NCI-H69 (cell line): ENCODE results near the gene PRUNE2.

Experiments used
- DNase-seq: peaks from one replicate; lab custom pipeline; 2025; lab: John Stamatoyannopoulos, UW

The PRUNE2 gene

GRCh38 chr9:76902395-76902794 lies 3.5 kb downstream of the PRUNE2 start:
- DNase-seq, result peak; percentile 54

DNA sequence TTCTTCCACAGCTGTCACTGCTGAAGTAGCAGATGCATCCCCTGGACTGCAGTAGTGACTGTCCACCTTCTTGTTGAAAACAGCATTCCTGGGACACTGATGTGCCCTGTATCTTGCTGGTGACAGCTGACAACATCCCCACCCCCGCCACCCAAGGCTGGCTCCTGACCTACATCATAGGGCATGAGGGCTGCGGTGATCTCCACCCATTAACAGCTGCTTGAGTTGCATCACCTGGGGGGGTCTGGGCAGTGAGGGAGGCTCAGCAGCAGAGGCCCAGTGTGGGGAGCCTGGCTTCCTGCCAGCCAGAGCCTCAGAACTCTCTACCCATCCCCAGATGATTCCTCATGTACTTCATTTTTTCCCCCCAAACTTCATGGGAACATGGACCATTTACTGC lies 4.1 kb downstream of the PRUNE2 start:
- peak; percentile 68 for DNase-seq

GRCh38 chr9:76900884-76901440 lies 5.0 kb downstream of the PRUNE2 start:
- no peak for DNase-seq

DNA sequence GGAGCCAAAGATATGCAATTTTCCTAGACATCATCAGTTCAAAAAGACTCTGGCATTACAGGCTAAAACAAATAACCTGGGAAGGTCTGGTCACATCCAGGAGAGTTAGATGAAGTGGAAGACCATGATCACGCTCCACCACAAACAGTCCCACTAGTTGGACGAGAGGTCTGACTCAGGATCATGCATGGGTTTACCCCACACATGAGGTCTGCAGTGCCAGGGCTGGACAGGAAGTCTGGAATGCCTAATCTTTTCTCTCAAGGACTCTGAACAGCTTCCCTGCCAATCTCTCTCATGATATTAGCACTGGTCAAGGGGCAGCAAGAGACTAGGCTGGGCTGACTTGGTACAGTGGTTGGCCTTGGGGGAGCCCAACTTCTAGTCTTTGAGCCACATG lies 7.1 kb downstream of the PRUNE2 start:
- DNase-seq, result no peak

DNA sequence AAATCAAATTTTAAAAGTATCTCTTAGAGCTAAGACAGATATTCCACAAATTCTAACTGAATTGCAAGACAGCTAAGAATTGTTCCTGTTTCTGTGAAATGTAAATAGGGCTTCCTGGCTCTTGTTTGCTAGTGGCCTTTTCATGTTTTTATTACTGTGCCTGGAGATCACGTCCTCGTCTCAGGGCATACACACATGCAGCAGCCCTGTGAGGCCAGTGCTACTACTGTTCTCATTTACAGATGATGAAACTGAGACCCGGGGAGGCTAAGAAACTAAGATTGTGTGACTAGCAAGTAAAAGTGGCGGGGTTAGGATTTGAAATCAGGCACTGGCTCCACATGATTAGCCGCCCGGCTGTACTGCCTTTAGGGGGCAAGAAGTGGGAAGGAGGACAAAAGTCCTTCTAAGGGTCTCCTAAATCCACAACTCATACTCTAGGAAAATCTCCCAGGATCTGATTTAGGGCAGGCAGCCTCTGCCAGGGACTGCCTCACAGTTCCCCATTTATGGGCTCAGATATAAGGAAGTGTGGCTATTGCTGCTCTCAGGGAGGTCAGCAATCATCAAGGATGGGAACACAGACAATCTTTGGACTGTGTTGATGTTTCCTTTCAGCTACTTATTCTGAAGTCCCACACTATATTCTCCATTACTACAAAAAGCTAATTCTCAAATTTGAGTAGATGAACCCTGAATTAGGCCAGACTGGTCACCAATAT lies 7.9 kb downstream of the PRUNE2 start:
- no peak for DNase-seq

DNA sequence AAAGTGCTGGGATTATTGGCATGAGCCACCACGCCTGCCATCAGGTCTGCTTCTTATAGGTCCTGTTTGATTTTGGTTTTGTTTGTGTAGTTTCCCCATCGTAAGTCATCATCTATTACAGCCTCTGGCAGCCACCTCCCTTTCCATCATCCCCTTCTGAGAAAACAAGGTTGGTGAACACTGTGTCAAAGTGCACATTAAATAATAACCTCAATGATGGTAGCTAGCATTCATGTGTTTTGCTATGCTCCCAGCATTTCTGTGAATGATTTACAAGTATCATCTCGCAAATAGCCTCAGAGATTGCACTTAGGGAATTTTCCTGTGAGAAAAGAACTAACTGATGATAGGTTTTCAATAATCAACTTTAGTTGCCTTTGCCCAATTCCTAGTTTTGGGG lies 9.9 kb downstream of the PRUNE2 start:
- no peak for DNase-seq

- no peak for DNase-seq
Measured at GRCh38 chr9:76895186-76895585, 10.7 kb downstream of the PRUNE2 start.

GRCh38 chr9:76894198-76894597 lies 11.7 kb downstream of the PRUNE2 start:
- DNase-seq, result no peak

DNA sequence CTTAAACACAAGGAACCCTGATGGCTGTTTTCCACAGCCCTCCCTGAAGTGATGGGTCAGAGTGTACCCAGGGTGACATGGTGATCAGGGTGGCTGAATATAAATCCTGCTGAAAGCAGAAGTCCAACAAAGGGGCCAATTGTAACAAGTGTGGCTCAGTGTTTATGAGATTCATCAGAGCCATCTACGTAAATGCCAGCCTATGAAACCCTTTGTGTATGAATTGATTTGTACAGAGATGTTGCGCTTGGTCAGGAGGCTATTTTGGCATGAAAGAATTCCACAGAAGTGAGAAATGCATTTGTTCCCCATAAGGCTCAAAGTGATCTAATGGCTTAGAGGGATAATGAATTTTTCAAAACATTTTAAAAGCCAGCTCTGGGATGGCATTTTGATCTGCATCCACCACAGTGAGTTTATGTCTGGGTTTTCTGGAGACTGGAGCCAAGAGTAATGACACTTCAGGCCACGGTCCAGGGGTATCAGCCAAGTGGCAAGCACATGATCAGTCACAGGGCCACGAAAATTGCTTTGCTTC lies 12.4 kb downstream of the PRUNE2 start:
- no peak for DNase-seq

DNA sequence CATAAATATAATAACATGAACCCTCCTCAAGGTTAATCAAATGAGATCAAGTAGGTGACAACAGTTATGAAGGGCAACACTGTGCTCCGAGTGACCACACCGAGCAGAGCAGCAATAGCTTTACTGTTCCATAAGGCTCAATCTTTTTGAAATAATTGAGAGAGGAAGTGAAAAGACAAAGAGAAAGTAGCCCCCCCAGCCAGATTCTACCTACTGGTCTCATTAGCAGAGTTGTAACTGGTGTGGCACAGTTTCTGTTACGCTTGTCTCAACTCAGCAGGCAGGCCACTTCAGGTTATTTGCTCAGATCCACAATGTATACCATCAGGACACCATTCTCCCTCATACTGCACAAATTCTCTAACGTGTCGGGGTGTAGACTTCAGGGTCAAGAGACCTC lies 14.0 kb downstream of the PRUNE2 start:
- DNase-seq, result peak; percentile 30

DNA sequence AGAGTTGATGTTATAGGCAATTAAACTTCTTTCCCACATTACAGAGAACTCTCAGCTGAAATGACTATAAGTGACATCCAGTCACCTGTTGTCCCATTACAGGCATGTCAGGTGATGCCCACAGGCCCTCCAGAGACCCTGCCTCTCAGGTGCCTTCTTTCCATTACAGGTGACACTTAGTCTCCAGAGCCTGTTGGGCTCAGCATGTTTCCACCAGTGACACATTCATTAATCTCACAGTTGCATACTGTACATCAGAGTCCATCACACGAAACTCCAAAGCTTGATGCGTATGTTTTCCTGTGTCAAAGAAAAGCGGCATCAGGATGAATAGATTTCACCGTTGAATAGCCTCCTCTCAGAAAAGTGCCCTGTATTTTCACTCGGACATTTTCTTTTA lies 14.6 kb downstream of the PRUNE2 start:
- DNase-seq, result no peak

DNA sequence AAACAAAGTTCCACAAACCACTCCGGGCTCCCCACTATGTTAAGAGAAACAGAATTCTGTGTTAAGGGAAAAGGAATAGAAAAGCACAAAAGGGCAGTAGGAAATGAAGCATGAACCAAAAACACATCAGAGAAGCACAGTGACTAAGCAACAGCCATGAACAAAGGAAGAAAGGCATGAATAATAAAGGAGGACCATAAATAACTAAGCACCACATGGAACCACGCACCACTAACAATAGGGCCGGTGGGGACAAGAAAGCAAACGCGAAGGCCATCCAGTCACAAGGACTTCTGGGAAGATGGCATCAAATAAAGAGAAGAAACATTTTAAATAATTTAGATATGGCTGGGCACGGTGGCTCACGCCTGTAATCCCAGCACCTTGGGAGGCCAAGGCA lies 18.0 kb downstream of the PRUNE2 start:
- peak; percentile 13 for DNase-seq

- no peak for DNase-seq
Measured at GRCh38 chr9:76887003-76887821, 18.7 kb downstream of the PRUNE2 start.

DNA sequence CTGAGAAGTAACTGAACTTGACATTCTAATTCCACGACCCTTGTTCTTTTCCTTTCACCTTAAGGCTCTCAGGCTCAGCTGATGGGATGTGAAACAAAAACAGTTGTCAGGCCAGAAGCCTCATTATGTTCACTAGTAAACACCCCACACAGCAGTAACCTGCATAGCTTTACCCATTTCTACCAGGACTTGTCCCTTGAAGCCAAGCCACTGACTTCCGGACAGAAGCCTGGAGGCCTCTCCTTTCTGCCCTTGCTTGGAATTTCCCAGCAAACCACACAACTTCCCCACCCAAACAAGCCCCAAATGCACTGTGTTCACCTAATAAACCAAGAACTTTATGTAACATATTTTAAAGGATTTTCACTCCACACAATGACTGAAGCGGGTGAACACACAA lies 19.6 kb downstream of the PRUNE2 start:
- DNase-seq, result no peak

GRCh38 chr9:76884823-76885222 lies 21.1 kb downstream of the PRUNE2 start:
- no peak for DNase-seq

GRCh38 chr9:76883341-76883855 lies 22.5 kb downstream of the PRUNE2 start:
- no peak for DNase-seq

GRCh38 chr9:76882686-76883085 lies 23.2 kb downstream of the PRUNE2 start:
- DNase-seq, result no peak

GRCh38 chr9:76880210-76880609 lies 25.7 kb downstream of the PRUNE2 start:
- no peak for DNase-seq

GRCh38 chr9:76878933-76879332 lies 27.0 kb downstream of the PRUNE2 start:
- peak; percentile 22 for DNase-seq

GRCh38 chr9:76877961-76878360 lies 28.0 kb downstream of the PRUNE2 start:
- no peak for DNase-seq

- no peak for DNase-seq
Measured at GRCh38 chr9:76876098-76876497, 29.8 kb downstream of the PRUNE2 start.

- no peak for DNase-seq
Measured at GRCh38 chr9:76873821-76874220, 32.1 kb downstream of the PRUNE2 start.
